ENCODE data around the gene P4HB.

Gene P4HB

DNA sequence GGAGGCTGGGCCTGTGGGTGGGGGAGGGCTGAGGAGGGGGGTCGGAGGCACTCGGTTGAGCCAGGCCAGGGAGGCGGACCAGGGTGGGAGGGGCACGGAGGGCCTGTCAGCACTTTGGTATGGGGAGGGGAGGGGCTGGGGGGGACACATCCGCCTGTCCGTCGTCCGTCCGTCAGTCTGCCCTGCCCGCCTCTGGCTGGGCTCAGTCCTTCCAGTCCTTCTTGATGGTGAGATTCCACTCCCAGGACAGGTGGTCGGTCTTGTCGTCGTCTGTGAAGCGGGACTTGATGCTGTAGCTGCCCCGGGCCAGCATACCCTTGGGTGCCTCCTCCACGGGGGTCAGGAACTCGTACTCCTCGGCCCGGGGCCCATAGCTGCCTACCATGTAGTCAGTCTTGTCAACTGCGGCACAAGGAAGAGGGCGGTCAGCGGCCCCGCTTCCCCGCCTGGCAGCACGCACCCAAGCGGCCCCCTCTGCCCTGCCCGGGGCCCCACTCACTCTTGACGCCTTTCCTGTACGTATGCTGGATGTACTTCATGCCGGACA lies 8.4 kb upstream of the P4HB start:
- no peak for DNase-seq (ENCODE audit: low spot score)

DNA sequence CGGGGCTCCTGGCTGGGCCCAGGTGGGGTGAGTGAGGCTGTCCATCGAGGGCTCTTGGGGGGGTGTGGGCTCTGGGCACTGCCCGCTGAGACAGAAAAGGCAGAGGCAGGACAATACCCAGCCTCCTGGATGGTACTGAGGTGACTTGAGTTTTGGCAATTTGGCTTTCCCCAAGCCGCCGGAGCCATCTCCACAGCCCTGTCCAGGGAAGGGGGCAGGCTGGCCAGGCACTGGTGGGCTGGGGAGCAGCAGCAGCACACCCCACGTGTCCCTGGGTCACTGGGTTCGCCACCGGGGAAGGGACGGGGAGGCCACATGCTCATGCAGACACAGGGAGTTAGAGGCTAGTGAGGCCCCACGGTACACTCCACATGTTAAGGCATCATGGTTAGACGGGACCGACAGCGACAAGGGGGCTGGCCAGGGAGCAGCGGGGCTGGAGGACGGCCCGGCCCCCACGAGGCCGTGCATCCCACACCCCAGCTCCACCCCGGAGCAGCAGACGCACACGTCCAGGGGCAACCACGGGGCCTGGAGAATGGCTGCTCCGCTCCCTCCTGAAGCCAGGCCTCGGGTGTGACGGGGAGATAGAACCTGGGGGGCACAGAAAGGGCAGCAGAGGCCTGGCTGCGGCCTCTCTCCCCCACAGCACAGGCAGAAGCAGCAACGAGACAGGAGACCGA lies 7.8 kb upstream of the P4HB start:
- no peak for DNase-seq (ENCODE audit: low spot score)

DNA sequence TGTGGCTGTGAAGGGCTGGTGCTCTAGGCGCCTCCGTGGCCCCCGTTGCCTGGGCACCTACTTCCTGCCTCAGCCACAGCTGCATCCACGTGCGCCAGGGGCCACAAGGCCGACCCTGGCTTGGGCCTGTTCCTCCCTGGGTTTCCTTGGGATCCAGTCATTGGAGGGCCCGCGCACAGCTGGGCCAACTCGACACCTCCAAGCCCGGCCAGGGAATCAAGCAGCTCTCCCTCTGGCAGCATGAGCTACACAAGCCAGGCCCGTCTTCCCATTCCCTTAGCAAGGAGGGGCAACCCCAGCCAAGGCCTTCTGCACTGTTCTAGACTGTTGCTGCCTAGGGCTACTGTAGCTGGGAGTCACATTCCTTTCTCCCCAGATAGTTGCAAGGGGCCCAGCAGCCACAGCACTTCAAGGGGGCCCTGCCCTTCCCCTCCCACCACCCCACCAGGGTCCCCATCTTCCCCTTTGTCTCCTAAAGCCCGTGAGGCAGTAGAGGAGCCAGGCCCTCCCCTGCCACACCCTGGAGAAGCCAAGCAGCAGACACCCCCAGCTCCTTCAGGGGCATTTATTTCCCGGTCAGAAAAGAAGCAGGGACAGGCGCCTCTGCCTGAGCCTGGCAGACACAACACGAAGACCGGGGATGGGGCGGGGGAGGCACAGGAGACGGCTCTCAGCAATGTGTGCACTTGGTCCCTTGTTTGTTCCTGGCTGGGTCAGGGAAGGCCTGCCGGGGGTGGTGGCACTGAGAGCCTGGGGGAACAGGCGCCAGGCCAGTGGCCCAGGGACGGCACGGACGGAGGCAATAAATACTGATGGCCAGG lies 7.0 kb upstream of the P4HB start:
- DNase-seq (ENCODE audit: low spot score), result no peak

DNA sequence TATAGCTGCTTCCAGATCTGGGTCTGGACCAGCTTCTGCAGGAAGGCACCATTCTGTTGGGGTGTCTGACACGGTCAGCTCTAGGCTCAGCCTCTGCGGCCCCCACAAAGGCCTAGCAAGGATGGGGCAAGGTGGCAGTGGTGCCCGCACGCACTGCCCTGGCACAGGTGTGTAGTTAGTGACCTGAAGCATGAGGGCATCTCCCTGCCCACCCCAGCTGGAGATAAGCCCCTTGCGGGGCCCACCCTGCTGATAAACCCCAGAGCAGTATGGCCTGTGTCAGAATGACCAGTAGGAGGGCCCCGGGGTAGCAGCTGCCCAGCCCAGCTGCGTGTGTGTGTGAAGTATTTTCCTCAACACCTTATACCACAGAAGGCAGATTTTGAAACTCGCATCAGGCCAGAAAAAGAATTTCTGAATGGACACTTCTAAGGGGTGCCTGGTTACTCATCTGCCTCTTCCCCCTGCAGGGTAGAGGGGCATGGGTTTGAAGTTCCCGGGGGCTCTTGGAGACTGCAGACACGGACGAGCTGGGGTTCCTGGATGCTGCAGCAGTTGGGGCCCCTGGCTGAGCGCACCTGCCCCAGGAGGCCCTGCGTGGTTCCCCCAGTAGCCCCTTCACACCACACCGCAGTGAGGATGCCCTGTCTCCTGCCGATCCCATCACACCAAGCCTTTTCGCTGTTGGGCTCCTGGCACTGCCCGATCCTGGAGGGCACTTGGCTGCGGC lies 6.3 kb upstream of the P4HB start:
- no peak for DNase-seq (ENCODE audit: low spot score)

DNA sequence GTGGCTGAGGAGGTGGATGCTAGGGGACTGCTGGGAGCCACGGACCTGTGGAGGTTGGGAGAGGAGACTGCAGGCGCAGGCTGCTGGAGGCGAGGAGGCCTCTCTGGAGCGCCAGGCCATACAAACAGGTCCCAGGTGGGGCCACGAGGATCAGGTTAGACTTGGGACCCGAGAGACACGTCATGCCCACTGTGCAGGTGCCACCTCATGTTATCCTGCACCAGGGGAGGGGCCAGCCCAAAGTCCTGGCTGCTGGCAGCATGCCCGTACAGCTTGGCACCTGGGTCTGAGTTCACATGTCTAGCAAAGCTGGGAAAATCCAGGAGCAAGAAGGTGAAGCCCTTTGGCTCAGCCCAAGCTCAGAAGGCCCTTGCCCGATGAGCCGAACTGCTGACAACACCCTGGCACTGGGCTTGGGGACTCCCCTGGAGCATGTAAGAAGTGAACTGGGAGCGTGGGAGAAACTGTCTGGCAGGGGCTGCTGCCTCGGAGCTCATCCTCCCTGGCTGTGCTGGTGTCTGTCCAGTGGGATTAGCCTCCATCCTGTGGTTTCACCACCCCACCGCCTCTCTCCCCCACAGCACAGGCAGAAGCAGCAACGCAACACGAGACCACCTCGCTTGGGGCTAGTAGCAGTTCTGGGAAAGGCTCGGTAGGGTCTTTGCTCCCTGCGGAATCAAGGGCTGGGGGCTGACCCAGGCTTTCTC lies 5.6 kb upstream of the P4HB start:
- no peak for DNase-seq (ENCODE audit: low spot score)

DNA sequence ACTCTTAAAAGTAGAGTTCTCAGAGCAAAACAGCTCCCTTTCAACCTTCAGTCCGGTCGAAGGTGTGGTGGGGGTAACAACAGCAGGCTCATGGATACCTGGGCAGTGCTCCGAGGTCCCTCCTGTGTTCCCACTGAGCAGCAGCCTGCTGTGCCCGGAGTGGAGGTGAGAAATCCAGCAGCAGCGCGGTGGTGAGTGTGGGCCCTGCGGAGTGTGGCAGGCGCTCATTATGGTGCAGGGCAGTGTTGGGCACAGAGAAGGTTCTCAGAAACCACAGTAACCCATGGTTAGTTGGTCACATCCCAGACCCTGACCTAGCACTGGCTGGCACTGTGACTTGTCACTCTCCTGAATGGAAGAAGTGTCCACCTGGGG lies 5.0 kb upstream of the P4HB start:
- DNase-seq (ENCODE audit: low spot score), result no peak

DNA sequence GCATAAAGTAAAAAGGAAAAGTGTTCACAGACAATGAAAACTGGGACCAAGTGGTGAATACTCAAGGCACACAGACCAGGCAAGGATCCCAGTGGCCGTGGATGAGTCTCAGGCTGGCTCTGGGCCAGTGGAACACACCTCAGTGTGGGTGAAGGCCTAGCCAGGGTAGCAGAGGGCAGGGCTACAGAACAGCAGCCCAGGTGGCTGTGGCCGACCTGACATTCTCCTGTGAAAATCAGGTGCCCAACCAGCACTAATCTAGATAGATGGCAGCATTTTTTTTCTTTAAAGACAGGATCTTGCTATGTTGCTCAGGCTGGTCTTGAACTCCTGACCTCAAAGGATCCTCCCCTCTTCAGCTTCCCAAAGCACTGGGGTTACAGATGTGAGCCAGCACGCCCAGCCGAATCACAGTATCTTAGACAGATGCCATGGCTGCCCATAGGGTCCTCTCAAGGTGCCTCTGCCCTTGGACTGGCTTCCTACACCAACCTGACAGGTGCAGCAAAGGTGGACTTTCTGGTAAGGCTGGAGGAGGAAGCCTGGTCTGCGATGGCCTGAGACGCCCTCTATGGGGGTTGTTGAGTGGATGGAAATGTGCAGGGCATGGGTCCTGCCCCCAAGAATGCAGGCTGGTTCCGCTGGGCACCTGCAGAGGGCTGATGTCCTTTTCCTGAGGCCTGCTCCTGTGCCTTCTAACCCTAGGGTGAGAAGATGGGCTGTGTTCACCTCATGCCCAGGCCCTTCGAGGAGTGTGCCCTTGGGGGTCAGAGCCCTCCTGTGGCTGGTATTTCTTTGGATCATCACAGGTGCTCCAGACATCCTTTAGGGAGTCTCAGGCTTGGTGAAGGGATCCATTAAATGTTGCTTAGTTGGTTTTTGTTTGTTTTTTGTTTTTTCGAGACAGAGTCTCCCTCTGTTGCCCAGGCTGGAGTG lies 3.8 kb upstream of the P4HB start:
- no peak for DNase-seq (ENCODE audit: low spot score)

DNA sequence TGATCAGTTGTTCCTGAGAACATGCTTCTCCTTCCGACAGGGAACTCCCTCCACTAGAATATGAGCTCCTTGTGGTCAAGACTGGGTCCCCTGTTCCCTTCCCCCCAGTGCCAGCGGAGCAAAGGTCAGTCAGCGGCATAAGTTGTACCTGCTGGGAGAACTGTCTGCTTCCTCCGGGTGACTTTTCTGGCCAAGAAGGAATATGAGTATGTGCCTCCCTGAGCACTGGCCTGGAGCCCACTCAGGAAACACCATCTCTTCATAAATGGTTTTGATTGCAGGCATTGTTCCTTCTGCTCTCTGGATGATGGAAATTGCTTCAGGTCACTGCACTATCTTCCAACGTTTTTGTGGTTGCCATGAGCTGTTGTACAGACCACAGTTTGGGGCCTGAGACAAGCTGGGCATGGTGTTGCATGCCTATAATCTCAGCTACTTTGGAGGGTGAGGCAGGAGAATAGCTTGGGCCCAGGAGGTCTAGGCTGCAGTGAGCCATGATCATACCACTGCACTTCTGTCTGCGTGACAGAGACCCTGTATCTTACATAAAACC lies 2.9 kb upstream of the P4HB start:
- no peak for DNase-seq (ENCODE audit: low spot score)

DNA sequence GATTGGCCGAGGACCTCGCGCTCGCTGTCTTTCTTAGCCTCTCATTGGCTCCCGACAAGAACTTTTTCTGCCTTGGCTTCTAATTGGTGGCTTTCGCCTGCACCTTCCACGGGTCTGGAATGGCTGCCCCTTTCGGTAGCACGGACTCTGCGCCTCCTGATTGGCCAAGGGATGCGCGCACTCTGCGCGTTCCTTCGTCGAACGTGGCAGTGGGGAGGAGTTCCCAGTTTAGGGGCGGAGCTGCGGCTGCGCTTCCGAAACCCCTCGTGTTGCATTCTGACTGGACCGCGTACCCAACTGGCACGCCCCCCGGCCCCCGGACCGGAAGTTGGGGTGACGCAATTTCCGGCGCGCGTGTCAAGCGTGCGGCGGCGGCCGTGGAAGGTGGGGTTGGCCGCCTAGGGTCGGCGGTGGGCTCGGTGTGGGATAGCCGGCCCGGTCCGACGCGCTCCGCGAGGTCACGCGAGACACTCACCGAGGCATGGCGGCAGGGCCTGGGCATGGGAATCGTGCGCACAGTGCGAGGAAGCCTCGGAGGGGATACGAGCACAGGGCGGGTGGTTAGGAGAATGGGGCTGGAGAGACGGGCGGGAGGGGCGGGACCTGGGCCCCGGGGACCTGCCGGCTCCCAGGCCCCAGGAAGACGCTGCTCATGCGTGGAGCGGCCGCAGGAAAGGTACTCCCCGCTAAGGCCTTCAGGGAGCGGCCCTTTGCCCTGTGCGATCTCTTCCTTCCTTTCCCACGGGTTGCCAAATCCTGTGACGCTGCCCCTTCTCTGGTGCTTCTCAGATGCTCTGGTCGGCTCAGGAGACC lies 627 bp upstream of the P4HB start:
- peak; percentile 100 for DNase-seq (ENCODE audit: low spot score)

DNA sequence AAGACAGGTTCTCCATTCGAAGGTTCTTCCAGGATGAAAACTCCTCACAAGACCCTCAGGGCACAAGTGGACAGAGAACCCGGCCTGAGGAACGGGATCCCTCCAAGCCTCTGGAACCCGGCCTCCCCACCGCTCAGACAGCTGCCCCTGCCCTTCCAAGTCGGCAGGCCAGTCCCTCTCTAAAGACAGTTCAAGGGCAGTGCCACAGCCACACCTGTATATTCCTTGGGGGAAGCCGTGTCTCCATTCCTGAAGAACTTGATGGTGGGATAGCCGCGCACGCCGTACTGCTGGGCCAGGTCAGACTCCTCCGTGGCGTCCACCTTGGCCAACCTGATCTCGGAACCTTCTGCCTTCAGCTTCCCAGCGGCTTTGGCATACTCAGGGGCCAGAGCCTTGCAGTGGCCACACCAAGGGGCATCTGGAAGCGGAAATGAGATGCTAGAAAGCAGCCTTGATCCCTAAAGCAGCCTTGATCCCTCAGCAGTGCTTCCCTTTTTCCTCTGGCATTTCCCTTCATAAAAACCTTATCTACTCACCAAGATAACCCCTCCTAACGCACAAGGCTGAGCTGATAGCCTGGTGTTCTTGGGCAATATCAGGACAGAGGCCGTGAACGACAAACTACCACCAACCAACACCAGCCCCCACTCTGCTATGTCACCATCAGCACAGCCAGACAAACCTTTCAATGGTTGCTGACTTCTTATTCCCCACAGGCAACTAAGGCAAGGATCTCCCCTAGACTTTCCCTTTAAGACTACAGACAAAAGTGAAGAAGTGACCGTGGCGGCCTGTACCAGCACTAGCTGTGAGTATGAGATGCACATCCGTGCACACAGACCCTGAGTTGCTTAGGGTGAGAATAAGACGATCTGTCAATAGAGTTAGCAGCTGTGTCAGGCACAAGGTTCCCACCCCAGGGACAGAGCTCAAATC lies 1.1 kb downstream of the P4HB start:
- no peak for DNase-seq (ENCODE audit: low spot score)

DNA sequence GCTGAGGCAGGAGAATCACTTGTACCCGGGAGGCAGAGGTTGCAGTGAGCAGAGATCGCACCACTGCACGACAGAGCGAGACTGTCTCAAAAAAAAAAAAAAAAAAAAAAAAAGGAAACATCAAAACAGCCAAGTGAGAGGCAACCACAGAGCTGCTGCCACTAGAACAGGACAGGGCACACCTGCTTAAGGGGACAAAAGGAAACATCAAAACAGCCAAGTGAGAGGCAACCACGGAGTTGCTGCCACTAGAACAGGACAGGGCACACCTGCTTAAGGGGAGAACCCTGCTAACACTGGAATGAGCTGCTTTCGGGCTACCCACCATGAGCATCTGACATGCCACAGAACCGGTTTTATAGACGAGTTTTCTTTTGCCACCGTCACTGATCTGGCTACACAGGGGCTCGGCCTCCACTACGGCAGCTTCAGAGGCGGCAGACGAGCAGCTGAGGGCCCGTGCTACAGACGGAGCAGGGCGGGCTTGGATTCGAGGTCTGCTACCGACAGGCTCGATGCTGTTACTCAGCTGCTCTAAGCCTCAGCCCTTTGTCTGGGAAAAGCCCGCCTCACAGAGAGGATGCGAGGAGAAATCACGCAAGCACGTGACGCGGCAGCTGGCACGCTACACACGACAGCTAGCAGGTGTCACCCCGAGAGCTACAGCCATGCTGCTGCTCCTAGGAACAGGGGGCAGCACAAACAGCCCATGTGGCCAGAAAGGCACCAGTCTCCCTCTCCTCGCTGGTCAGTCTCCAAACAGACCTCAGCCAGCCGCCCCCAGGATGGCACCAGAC lies 2.0 kb downstream of the P4HB start:
- no peak for DNase-seq (ENCODE audit: low spot score)

DNA sequence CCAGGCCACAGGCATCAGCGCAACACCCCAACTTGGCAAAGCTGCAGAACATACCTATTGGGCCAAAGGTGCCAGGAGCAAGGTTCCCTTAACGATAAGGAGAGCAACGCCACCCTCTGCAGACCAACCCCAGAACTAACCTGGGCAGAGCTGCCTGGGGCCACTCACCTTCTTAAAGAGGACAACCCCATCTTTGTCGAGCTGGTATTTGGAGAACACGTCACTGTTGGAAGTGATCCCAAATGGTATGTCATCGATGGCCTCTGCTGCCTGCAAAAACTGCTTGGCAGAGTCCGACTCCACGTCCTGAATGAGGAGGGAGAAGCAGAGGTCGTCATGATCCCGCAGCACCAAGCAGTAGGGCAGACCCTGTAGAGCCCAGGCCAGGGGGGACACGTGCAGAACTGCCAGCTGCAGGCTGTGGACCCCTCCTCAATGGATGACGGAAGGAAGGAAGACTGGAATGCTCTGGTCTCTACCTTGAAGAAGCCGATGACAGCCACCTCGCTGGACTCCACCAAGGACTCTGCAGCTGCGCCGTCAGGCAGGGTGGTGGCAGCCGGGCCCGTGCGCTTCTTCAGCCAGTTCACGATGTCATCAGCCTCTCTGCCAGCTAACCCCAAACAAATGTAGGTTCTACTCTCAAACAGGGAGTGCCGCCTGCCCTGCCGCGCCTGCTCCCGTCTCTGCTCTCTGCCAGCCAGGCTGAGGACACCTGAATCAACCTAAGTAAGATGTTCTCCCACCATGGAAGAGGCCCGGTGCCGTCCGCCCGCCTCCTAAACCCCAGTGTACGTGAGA lies 5.2 kb downstream of the P4HB start:
- DNase-seq (ENCODE audit: low spot score), result no peak

DNA sequence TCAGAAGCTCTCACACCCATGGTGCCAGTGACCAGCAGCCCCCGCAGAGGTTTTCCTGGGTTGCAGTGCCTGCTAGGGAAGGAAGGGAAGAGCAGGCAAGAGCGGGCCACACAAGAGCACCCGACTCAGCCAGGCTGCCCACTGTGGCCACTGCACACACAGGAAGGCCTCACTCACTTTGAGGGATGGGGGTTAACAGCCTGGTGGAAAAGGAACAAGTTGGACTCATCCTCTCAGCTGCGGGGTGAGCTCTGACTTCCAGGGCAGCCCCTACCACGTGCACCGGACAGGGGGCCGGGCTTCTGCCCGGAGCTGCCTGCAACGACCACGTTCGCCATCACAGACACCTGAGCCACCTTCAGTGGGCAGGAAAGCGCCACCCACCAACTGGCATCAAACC lies 8.1 kb downstream of the P4HB start:
- no peak for DNase-seq (ENCODE audit: low spot score)

DNA sequence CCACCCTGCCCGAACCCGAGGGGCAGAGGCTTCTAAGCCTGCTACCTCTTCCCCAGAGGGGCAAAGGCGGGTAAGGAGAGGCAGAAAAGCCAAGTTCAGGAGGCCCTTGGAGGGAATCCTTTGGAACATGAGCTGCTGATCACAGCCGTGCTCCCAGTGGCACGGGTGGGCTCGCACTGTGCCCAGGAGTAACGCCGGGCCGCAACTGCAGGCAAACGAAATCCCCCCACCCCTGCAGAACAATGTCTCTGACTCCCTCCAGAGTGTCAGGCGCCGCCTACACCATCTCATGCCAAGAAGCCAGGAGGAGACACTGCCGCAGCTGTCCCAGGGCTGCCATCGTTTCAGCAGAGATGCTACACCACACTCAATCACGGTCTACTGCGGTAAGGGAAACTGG lies 8.9 kb downstream of the P4HB start:
- DNase-seq (ENCODE audit: low spot score), result no peak

DNA sequence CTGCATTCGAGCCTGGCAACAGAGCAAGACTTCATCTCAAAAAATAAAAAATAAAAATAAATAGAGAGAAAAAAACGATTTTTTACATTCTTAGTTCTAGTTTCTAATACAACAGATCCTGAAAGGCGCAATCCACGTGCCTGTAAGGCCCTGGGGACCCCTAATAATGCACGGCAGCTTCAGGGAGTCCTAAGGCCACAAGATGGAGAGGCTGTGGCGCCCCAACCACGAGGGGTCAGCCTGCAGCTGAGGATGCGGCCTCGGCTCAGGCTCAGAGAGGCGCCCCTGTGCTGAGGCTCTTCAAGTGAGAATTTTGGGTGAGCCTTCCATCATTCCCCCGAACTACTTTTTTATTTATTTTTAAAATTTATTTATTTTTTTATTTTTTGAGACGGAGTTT lies 10.9 kb downstream of the P4HB start:
- DNase-seq (ENCODE audit: low spot score), result no peak

DNA sequence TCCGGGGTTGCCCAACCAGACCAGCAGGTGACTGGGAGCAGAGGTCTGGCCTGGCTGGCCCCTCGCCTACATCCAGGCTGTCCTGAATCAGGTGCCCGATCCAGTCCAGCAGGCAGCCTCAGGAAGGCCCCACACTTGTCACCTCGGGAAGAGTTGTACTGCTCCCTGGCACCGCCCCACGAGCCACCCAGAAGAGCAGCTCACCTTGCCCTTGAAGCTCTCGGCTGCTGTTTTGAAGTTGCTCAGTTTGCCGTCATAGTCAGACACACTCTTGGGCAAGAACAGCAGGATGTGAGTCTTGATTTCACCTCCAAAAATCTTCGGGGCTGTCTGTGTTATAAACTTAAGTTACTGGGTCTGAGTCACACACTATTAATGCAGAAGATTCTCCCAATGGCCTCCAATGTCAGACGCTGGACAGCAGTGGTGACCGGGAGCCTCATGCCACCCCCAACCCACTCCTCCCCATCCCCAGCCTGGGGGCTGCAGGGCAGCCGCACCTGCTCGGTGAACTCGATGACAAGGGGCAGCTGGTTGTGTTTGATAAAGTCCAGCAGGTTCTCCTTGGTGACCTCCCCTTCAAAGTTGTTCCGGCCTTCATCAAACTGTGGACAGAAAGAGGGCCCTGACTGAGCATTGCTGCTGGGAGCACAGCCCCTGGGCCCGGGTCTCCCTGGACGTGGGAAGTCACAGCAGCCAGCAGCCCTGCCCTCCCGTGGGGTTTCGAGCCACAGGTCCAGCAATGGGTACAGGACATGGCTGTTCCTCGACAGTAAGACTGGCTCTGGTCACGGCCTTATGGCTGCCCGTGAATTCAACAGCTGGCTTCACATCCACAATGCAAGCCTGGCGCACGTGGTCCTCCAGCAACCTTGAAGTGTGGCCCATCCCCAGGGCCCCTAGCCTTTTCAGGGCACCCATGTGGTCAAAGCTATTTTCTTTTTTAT lies 13.3 kb downstream of the P4HB start:
- DNase-seq (ENCODE audit: low spot score), result no peak

All from CD4-positive, alpha-beta T cell treated with Interleukin-6 at 100 ng/mL for 8 hours (primary cell).